Measurements from ENCODE around the gene IQCM. TPM values are rescaled to one million over a fixed set of nuclear protein-coding genes. Genes with fewer than 3 reads are reported as not detected.

IQCM gene
- total RNA-seq, 1 donor from 2014 or later = not detected

DNA sequence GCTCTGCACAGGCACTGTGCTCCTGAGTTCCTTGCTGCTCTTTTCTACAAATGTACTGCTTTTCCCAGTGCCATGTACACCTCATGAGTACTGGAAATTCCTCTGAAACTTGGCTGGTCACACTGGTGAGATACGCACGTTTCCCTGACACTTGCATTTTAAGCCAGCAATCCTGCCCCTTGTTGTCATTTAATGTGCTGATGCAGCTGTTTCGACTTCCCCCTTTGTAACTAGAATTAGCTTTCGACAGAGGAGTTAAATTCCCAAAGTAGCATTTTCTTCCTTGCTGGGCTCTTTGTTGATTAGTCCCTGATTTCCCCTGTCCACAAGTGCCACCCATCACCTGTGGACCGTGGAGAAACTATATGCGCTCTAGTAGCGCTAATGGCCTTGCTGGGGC, 77.5 kb downstream of the IQCM start:
- TF ChIP-seq, protein P1, sequence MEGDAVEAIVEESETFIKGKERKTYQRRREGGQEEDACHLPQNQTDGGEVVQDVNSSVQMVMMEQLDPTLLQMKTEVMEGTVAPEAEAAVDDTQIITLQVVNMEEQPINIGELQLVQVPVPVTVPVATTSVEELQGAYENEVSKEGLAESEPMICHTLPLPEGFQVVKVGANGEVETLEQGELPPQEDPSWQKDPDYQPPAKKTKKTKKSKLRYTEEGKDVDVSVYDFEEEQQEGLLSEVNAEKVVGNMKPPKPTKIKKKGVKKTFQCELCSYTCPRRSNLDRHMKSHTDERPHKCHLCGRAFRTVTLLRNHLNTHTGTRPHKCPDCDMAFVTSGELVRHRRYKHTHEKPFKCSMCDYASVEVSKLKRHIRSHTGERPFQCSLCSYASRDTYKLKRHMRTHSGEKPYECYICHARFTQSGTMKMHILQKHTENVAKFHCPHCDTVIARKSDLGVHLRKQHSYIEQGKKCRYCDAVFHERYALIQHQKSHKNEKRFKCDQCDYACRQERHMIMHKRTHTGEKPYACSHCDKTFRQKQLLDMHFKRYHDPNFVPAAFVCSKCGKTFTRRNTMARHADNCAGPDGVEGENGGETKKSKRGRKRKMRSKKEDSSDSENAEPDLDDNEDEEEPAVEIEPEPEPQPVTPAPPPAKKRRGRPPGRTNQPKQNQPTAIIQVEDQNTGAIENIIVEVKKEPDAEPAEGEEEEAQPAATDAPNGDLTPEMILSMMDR (conservative IDR thresholded peaks at IDR 0.05; ENCODE audit: low read depth, low read length) = no peak
- H3K4me3 ChIP-seq (ENCODE audit: low read depth, low read length) = no peak overlapping the region
- no peak for DNase-seq (ENCODE audit: low read depth)

DNA sequence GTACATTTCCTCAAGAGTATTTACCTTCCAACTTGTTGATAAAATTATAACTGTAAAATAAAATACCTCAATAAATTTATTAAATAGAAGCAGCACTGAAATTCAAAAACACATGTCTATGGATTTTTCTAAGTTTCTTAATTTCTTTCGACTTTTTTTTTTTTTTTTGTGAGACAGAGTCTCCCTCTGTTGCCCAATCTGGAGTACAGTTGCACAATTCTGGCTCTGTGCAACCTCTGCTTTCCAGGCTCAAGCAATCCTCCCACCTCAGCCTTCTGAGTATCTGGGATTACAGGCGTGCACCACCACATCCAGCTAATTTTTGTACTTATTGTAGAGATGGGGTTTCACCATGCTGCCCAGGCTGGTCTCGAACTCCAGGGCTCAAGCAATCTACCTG, 79.8 kb downstream of the IQCM start:
- H3K4me3 ChIP-seq (ENCODE audit: low read depth, low read length) = no peak overlapping the region
- TF ChIP-seq, protein P1 (conservative IDR thresholded peaks at IDR 0.05; ENCODE audit: low read depth, low read length) = peak; percentile 15
- DNase-seq (ENCODE audit: low read depth) = no peak

GRCh38 chr4:149728444-149728843, 87.2 kb downstream of the IQCM start:
- TF ChIP-seq, protein P1 (conservative IDR thresholded peaks at IDR 0.05; ENCODE audit: low read depth, low read length) = no peak
- no peak overlapping the region for H3K4me3 ChIP-seq (ENCODE audit: low read depth, low read length)
- DNase-seq (ENCODE audit: low read depth) = no peak

DNA sequence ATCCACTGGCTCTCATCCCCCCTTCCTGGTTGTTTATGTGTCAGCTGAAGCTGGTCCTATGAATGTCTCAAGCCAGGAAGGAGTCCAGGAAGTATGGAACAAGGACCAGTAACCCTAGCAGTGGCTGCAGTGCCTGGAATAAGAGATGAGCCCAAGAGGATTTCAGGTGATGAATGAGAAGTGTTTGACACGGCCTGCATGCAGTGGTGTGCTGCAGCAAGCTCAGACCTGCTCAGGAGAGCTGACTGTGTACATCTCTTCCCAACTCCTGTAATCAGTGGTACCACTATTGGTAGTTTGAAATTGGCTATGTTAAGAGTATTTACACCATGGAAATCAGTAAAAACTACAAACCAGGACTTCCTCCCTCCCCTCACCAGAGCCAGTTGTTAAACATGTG, 88.0 kb downstream of the IQCM start:
- DNase-seq (ENCODE audit: low read depth) = no peak
- TF ChIP-seq, protein P1 (conservative IDR thresholded peaks at IDR 0.05; ENCODE audit: low read depth, low read length) = no peak
- H3K4me3 ChIP-seq (ENCODE audit: low read depth, low read length) = no peak overlapping the region

DNA sequence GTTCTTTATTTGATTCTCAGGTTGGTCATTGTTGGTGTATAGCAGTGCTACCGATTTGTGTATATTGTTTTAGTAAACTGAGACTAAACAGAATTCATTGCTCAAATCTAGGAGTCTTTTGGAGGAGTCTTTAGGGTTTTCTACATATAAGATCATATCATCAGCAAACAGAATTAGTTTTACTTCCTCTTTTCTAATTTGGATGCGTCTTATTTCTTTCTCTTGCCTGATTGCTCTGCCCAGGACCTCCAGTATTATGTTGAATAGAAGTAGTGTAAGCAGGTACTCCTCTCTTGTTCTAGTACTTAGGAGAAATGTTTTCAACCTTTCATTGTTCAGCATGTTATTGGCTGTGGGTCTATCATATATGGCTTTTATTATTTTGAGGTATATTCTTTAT, 92.6 kb downstream of the IQCM start:
- TF ChIP-seq, protein P1 (conservative IDR thresholded peaks at IDR 0.05; ENCODE audit: low read depth, low read length) = no peak
- H3K4me3 ChIP-seq (ENCODE audit: low read depth, low read length) = no peak overlapping the region
- DNase-seq (ENCODE audit: low read depth) = no peak

- TF ChIP-seq, protein P1 (conservative IDR thresholded peaks at IDR 0.05; ENCODE audit: low read depth, low read length) = no peak
- DNase-seq (ENCODE audit: low read depth) = no peak
Measured at GRCh38 chr4:149719806-149720205, 95.8 kb downstream of the IQCM start.

DNA sequence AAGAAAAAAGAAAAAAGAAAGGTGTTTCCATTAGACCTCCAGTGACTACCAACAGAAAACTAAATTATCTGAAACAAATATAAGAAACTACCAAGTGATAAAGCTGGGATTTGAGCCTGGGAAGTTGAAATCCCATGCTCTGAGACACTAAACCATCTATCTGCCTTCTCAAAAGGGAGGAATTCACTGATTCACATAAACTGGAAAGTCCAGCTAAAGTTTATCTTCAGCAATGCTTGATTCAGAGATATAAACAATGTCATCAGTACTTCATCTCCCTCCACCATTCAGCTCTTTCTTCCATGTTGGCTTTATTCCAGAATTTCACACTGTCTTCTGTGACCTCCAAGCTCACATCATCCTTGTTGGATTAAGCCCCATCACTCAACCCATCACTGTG, 96.3 kb downstream of the IQCM start:
- TF ChIP-seq, protein P1 (conservative IDR thresholded peaks at IDR 0.05; ENCODE audit: low read depth, low read length) = no peak
- H3K4me3 ChIP-seq (ENCODE audit: low read depth, low read length) = no peak overlapping the region
- no peak for DNase-seq (ENCODE audit: low read depth)

More at GRCh38 chr4:149719806-149720205, 95.8 kb downstream of the IQCM start:
- H3K4me3 ChIP-seq (ENCODE audit: low read depth, low read length) = no peak overlapping the region

All from epithelial cell of proximal tubule (primary cell).